Endothelial cell of umbilical vein (primary cell): Measurements from ENCODE around the gene PRAMEF18. TPM values are rescaled to one million over a fixed set of nuclear protein-coding genes. Genes with fewer than 3 reads are reported as not detected.
"Not testable (repeated sequence)": the region's sequence is repeated elsewhere in the genome, so short reads cannot be mapped to it uniquely, and the experiment has no call there.

Experiments used
- BruUV-seq: library from RNA; stranded (reverse); fragments of 400-500 nt; replicated peaks from 2 replicates; lab custom pipeline; 2021; lab: Mats Ljungman, UMichigan
- CTCF ChIA-PET: fragments of 300-600, 350-600 bp; sonication (Branson Sonifier 250); formaldehyde crosslinking; loops from one replicate; lab custom pipeline; 2021; ENCODE audit warnings: antibody characterized with exemption, inconsistent platforms; lab: Charles Lee
- POLR2A ChIA-PET: fragments of 300-600, 350-600 bp; sonication (Branson Sonifier 250); formaldehyde crosslinking; loops from one replicate; lab custom pipeline; 2021; ENCODE audit warnings: antibody characterized with exemption, inconsistent platforms; lab: Charles Lee
- DNase-seq: peaks from one replicate; pipeline ENCODE4 v3.0.0-alpha.2; 2011; ENCODE audit warnings: low read depth, low spot score
- FAIRE-seq: peaks from 2 replicates; lab custom pipeline; 2011; peaks lifted over from hg19 to GRCh38; lab: Jason Lieb, UNC
- H2AFZ ChIP-seq: 2 replicates; pipeline ENCODE4 v1.6.0; 2012; ENCODE audit warnings: low read depth, low read length, control low read depth, inconsistent platforms
- H3K27ac ChIP-seq: 2 replicates; pipeline ENCODE4 v1.5.1; 2011; ENCODE audit warnings: low read depth, mild to moderate bottlenecking, control low read depth, low read length, moderate library complexity; ENCODE audit not compliant: insufficient read depth
- H3K27me3 ChIP-seq, 2 experiments: 2 replicates each; pipeline versions ENCODE4 v1.6.0 to v1.6.1; 2011; ENCODE audit warnings: low read length in 2 of 2, mixed read lengths in 1 of 2; ENCODE audit not compliant: control insufficient read depth in 2 of 2, insufficient read depth in 2 of 2
- H3K36me3 ChIP-seq, 2 experiments: 2 replicates in 1 of 2; 3 replicates in 1 of 2; pipeline ENCODE4 v1.5.1; 2011; ENCODE audit warnings: low read length in 2 of 2, mild to moderate bottlenecking in 1 of 2, moderate library complexity in 1 of 2; ENCODE audit not compliant: control insufficient read depth in 2 of 2, insufficient read depth in 2 of 2; ENCODE audit errors: extremely low read depth in 1 of 2
- H3K4me1 ChIP-seq: 3 replicates; pipeline ENCODE4 v1.5.1; 2011; ENCODE audit warnings: mild to moderate bottlenecking, low read length; ENCODE audit not compliant: control insufficient read depth, insufficient read depth; ENCODE audit errors: extremely low read depth
- H3K4me2 ChIP-seq: 2 replicates; pipeline ENCODE4 v1.6.1; 2011; ENCODE audit warnings: low read length, control low read depth, mixed read lengths; ENCODE audit not compliant: insufficient read depth
- H3K4me3 ChIP-seq, 3 experiments: fragments of 200-600 bp in 1 of 3; sonication (generic), shearing (Covaris generic) in 1 of 3; replicated peaks in 1 of 3; 2 replicates each; pipeline ENCODE4 v1.5.1; 2011 to 2016; ENCODE audit warnings: control low read depth in 3 of 3, low read length in 3 of 3, mild to moderate bottlenecking in 2 of 3, inconsistent platforms in 1 of 3, low read depth in 1 of 3, moderate library complexity in 1 of 3; ENCODE audit not compliant: insufficient read depth in 1 of 3
- H3K79me2 ChIP-seq: 2 replicates; pipeline ENCODE4 v1.6.0; 2012; ENCODE audit warnings: low read length, inconsistent platforms; ENCODE audit not compliant: control insufficient read depth, insufficient read depth
- H3K9ac ChIP-seq: replicated peaks from 2 replicates; pipeline ENCODE3; 2011; ENCODE audit warnings: low read length, control low read depth; ENCODE audit not compliant: insufficient read depth; ENCODE audit errors: extremely low read depth
- H3K9me1 ChIP-seq: replicated peaks from 3 replicates; pipeline ENCODE4 v1.6.0; 2011; ENCODE audit warnings: mild to moderate bottlenecking, low read length; ENCODE audit not compliant: control insufficient read depth, insufficient read depth; ENCODE audit errors: extremely low read depth
- H3K9me3 ChIP-seq: replicated peaks from 2 replicates; pipeline ENCODE4 v1.5.1; 2012; ENCODE audit warnings: low read length, inconsistent platforms; ENCODE audit not compliant: control insufficient read depth, insufficient read depth
- H4K20me1 ChIP-seq: replicated peaks from 2 replicates; pipeline ENCODE3; 2011; ENCODE audit warnings: mild to moderate bottlenecking, low read length; ENCODE audit not compliant: control insufficient read depth, insufficient read depth; ENCODE audit errors: extremely low read depth
- dilution Hi-C: fragments of 300-500 bp; cut with MboI; formaldehyde crosslinking; loops from one replicate; pipeline ENCODE4 v1.15.0; 2019; ENCODE audit warnings: low sequenced_read_pairs; ENCODE audit not compliant: extremely low pct_ligation_motif_present
- intact Hi-C: fragments of 100-400 bp; cut with micrococcal nuclease; formaldehyde crosslinking; loops from one replicate; pipeline ENCODE4 v1.10.0; 2022
- polyA plus RNA-seq, 4 experiments: library from polyadenylated mRNA; depleted of rRNA in 3 of 4; stranded (reverse) in 3 of 4; unstranded in 1 of 4; fragments of >200 nt; gene quantifications; 2 replicates each; pipeline versions ENCODE4 v1.2.1 to v1.2.3, GENCODE V29; 2011 to 2012; ENCODE audit warnings: missing spikeins in 1 of 4
- total RNA-seq: library from RNA; stranded (reverse); gene quantifications from 2 replicates; pipeline ENCODE4 v1.2.3, GENCODE V29; 2021

Gene PRAMEF18
- total and polyA plus RNA-seq, 2 donors (not counting 3 experiments of a cell fraction or from before 2014, with no cell fraction given) = not detected

GRCh38 chr1:13247122-13247521, 21.2 kb upstream of the PRAMEF18 start:
- CTCF ChIA-PET, H3K27me3 ChIP-seq, dilution Hi-C loops, H3K9me3 ChIP-seq, POLR2A ChIA-PET, BruUV-seq, H3K9ac ChIP-seq, FAIRE-seq, H3K4me3 ChIP-seq, H3K27ac ChIP-seq, H2AFZ ChIP-seq, intact Hi-C loops, H3K4me2 ChIP-seq, H3K79me2 ChIP-seq, H3K9me1 ChIP-seq, H3K4me1 ChIP-seq, DNase-seq, H3K36me3 ChIP-seq, H4K20me1 ChIP-seq: not testable (repeated sequence)

- intact Hi-C loops, H4K20me1 ChIP-seq, H3K27ac ChIP-seq, H3K79me2 ChIP-seq, POLR2A ChIA-PET, H3K9ac ChIP-seq, H3K9me3 ChIP-seq, FAIRE-seq, H3K9me1 ChIP-seq, H3K4me2 ChIP-seq, H3K27me3 ChIP-seq, H3K36me3 ChIP-seq, BruUV-seq, H2AFZ ChIP-seq, dilution Hi-C loops, H3K4me1 ChIP-seq, DNase-seq, H3K4me3 ChIP-seq, CTCF ChIA-PET: not testable (repeated sequence)
These were observed 20.6 kb upstream of the PRAMEF18 start for GRCh38 chr1:13246554-13246871.

GRCh38 chr1:13245841-13246553, 20.0 kb upstream of the PRAMEF18 start:
- H3K4me3 ChIP-seq, H3K27me3 ChIP-seq, FAIRE-seq, H2AFZ ChIP-seq, H4K20me1 ChIP-seq, H3K9me3 ChIP-seq, BruUV-seq, H3K36me3 ChIP-seq, CTCF ChIA-PET, dilution Hi-C loops, H3K9me1 ChIP-seq, H3K79me2 ChIP-seq, H3K4me2 ChIP-seq, H3K27ac ChIP-seq, H3K9ac ChIP-seq, intact Hi-C loops, POLR2A ChIA-PET, H3K4me1 ChIP-seq, DNase-seq: not testable (repeated sequence)

- dilution Hi-C loops, H3K9me3 ChIP-seq, H3K4me1 ChIP-seq, H3K79me2 ChIP-seq, H3K36me3 ChIP-seq, H2AFZ ChIP-seq, H3K4me2 ChIP-seq, H3K9me1 ChIP-seq, H3K9ac ChIP-seq, H3K27me3 ChIP-seq, H3K27ac ChIP-seq, H4K20me1 ChIP-seq, BruUV-seq, intact Hi-C loops, FAIRE-seq, CTCF ChIA-PET, H3K4me3 ChIP-seq, POLR2A ChIA-PET, DNase-seq: not testable (repeated sequence)
These were observed 17.7 kb upstream of the PRAMEF18 start for GRCh38 chr1:13243536-13244263.
